ENCODE results near the gene EPS8.
"Not testable (repeated sequence)": the region's sequence is repeated elsewhere in the genome, so short reads cannot be mapped to it uniquely, and the experiment has no call there.

Gene EPS8

DNA sequence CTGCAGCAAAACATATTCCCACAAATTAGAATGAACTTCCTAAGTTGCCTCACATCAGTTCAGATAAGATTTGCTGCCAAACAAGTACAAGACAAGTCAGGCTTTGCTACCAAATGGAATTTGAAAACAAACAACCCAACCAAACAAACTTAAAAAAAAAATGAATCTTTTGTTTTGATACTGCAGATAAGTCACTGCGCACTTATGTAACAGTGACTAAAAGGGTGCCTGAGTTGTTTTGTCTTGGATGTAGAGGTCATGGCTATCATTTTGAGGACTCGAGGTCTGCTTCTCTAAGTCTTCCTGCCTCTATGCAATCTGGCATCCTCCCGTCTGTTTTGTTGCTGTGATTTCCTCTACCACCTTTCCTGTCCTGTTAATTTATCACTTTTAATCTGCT lies 11.1 kb upstream of the EPS8 start:
- no peak for DNase-seq (ENCODE audit: low read depth in 2 of 3, low spot score in 1 of 3)

DNA sequence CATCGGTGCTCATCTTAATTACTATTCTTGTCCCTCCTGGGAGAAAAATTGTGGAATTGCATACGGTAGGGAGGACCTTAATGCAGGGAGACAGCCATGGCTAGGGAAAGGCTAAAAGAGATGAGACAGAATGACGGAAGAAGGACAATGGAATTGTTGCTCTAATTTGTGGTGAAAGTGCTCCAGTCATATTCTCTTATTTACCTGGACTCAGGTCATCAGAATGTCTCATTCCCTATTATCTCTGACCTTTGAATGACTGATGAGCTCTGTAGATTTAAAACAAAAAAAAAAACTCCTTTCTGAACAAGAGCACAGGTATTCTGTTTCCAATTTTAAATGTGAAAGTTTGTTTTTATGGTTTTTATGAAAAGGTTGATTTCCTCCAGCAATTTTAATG lies 8.6 kb upstream of the EPS8 start:
- no peak for DNase-seq (ENCODE audit: low read depth in 2 of 3, low spot score in 1 of 3)

DNA sequence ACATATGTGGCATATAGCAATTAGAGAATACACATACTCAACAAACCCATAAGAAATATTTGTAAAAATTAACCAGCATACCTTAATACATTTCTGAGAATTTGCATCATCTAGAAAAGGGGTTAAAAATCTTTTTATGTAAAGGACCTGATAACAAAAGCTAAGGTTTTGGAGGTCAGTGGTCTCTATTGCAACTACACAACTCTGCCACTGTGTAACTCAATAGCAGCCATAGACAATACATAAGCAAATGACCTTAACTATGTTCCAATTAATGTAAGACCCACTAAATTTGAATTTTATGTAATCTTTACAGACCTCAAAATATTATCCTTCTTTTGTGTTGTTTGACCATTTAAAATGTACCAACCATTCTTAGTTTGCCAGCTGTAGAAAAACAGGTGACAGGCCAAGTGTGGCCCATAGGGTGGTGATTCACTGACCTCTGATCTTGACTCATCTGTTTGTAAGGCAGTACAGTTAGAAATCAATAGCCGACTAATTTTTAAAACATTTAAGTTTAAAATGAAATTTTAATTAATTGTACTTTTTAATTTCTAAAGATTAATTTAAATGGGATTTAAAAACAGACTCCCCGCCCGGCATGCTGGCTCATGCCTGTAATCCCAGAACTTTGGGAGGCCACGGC lies 7.4 kb upstream of the EPS8 start:
- DNase-seq (ENCODE audit: low read depth in 2 of 3, low spot score in 1 of 3): no peak

DNA sequence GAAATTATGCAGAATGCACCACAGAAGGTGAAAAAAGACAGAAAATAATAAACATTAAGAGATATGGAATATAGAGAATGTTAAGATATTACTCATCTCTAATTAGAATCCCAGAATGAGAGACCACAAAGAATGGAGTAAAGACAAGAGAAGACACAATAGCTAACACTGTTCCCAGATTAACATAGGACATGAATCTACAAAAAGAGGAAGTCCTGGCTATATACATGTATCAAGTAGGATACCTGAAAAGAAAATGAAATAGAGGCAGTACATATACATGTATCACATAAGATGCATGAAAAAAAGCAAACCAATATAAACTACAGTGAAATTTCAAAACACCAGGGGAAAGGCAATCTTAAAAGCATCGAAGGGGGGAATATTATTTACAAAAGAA lies 5.6 kb upstream of the EPS8 start:
- DNase-seq (ENCODE audit: low read depth in 2 of 3, low spot score in 1 of 3): no peak

DNA sequence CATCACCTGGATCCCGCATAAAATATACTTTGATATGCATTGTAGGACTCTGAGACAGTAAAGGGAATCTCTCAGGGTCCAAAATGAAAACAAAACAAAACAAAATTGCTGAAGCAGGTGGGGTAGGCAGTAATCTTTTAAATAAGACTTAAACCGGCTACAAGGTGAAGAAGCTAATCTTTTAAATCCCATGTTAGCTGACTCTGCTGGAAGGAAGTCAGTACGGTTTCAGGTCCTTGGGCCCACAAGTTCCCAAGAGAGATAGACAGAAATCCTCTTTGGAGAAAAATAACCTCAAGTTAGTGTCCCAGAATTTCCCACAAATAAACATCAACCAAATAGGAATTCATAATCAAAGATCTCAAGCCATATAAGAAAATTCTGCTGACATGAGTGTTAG lies 5.0 kb upstream of the EPS8 start:
- no peak for DNase-seq (ENCODE audit: low read depth in 2 of 3, low spot score in 1 of 3)

DNA sequence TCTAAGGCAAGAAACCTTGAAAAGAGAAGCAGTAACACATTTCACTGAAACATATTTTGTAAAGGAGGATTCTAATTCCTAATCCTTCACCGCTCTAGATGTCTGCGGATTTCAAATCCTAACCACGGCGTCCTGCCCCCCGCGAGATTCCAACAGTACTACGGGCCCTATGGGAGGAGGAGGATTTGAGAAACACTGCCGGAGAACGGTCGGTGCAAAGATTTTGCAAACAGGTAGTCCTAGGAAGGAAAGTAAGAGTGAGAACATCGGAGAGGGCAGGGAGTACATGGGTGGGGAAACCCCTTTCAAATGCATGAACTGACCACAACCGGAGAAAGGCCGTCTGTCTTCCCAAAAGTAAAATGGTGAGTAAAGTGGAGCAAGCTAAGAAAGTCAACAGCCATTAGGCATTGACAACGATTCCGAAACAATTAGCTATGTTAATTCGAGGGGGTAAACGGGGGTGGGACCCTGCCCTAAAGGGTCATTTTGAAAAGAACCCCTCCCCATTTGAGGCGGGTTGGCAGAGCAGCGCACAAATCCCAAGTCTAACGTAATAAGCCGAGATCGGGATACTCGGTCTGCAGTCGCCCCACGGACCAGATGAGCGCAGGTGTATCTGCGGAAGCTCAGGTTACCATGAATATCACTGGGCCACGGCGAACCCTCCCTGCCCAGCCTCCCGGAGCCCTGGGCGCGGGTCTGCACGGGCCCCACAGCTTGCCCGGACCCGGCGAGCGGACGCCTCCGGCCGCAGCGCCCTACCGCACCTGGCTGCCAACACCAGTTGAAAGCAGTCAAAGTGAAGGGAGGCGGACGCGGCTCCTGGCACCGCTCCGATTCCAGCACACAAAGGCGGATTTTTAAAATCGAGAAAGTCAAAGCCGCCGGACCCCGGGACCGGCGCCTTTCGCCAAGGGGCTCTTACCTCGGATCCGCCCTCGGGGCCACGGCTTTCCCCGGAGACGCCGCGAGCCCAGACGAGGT lies 662 bp downstream of the EPS8 start:
- DNase-seq (ENCODE audit: low read depth in 2 of 3, low spot score in 1 of 3): no peak

DNA sequence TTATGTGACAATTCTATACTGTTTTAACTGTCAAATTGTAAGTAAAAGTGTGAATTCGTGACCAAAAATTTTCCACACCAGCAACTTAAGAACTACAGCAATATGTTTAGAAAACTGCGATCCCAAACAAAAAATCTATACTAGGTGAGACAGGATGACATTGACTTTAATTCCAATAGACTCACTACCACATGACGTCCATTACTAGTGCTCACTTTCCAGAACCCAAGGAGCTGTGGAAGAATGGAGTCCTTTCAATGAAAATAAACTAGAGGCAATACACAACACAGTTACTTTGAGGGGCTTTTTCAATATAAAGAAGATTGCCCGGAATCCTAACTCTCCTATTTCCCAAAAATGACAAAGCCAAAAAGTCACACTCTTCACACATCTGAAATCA lies 1.4 kb downstream of the EPS8 start:
- no peak for DNase-seq (ENCODE audit: low read depth in 2 of 3, low spot score in 1 of 3)

DNA sequence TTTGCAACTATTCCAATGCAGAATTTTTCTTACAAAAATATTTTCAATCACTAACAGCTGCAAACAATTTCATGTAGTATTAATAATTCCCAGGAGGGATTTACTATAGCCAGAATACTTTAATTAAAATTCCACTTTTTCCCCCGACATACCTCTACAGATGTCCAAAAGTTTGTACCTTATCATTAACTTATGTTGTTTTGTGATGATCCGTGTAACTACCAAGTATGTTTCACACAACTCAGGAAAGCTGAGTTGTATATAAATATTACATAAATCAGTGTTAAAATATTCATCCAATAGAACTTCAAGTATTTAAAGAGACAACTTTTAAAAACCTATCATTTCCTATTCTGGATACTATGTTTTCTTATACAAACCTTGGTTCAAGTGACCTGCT lies 2.4 kb downstream of the EPS8 start:
- DNase-seq (ENCODE audit: low read depth in 2 of 3, low spot score in 1 of 3): no peak

DNA sequence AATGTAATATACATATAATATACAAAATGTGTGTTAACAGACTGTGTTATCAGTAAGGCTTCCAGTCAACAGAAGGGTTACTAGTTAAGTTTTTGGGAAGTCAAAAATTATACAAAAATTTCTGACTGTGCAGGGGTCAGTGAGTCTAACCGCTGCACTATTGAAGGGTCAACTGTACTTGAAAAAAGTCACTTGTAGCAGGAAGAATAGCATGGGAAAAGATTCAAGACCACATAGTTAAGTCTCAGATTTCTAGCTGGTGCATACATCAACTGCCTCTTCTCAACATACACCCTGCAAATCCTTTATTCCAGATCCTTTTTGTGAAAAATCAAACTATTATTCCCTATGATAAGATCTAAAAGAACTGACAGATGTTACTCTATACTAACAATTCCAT lies 5.9 kb downstream of the EPS8 start:
- DNase-seq (ENCODE audit: low read depth in 2 of 3, low spot score in 1 of 3): no peak

DNA sequence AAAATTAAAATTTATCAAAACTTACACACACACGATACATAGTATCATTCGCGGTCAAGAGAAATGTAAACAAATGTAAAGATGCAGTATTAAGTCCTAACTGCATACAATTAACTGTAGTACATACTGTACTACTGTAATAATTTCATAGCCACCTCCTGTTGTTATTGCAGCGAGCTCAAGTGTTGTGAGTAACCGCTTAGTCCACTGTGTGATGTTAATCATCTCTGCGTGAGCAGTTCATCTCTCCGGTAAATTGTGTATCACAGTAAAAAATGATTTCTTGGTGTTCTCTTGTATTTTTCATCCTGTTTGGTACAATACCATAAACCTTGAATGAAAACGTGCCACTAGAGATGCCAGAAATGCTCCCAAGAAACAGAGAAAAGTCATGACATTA lies 6.5 kb downstream of the EPS8 start:
- DNase-seq (ENCODE audit: low read depth in 2 of 3, low spot score in 1 of 3): no peak

DNA sequence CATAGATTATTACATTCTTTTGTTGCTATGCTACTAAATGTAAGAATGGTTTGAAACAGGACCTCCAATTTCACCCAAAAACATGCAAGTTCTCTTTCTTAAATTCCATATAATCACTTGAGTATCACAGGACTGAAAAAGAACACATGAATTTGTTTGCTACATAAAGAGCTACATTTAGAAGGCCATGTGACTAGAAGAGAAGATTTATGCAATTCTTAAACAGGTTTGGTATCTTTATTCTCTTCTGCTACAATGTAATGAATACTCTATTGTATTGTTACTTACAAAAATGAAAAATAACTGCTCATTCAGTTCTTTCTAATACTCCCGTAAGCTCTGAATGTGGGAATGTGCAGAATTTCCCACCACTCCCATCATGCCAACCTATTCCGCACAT lies 9.3 kb downstream of the EPS8 start:
- no peak for DNase-seq (ENCODE audit: low read depth in 2 of 3, low spot score in 1 of 3)

DNA sequence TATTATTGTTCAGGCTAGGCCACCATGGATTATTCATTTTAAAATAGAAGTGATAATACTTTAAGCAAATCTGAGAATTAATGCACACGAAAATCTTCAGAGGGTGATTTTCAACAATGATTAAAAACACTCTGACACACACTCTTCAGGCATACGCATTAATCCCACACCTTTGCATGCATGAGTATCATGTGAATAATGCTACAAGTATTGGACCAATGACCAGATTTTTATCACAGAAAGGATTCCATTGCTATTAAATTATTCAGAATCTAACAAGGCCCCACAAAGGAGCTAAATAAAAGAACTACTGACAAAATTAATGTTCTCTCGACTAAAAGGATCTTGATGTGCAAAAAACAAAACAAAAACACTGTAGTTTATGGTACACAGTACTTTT lies 11.1 kb downstream of the EPS8 start:
- DNase-seq (ENCODE audit: low read depth in 2 of 3, low spot score in 1 of 3): no peak

DNA sequence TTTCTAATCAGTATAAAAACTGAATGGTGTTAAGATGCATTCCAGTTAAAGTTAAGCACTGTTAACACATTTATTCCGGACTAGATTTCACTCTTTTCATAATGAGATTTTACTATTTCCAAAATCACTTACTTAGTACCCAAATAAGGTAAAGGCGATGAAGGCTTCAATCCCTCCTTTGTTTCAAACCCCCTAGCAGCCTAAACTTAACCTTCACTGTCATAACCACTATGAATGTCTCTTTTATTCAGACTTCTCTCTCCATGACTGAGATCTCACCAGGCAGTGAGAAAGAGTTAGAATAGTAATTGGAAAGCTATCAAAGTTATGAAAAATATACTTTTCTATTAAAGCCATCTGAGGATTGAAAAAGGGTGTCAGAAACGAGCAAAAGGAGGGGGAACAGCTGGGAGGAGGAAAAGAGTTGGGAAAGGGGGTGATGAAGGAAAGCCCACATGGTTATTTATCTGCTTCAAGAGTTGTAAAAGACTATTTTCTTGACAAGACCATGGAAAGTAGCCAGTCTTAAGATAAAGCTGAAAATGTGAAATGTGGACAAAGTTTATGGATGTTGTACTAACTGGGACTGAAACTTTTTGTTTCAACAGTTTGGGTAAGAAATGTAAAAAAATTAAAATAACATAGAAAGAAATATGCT lies 11.7 kb downstream of the EPS8 start:
- DNase-seq (ENCODE audit: low read depth in 2 of 3, low spot score in 1 of 3): no peak

DNA sequence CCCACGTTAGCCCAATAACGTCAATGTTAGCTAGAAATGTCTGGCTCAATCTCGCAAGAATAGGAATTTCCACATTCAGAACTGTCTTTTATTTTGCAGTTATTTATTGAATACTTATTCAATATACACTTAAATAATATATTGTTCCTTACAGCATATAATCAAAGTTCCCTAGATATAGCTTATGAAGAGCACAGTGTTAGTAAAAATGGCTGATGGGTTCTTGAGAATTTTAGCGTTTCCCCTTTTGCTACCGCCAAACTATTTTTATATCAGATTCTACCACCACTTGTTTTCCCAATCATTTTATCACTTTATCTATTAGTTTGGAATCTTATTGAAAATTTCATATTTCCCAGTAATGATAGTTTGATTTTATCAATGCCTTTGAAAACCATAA lies 12.7 kb downstream of the EPS8 start:
- DNase-seq (ENCODE audit: low read depth in 2 of 3, low spot score in 1 of 3): no peak

DNA sequence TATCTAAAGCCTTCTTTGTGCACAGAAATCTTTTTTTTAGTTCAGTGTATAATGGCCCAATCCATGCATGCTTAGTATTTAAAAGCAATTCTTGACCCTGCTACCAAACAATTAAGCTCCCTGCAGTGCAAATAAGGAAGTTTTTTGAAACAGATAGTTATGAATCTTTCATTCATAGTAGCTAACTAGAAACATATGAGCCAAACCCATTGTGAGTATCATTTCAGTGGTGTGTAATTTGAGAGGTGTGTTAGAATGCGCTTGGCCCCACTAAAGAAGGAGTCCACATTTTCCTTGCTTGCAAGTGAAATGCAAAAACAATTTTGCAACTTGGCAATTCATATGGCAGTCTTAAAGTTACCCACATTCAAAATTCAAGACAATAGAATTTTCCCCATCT lies 14.4 kb downstream of the EPS8 start:
- no peak for DNase-seq (ENCODE audit: low read depth in 2 of 3, low spot score in 1 of 3)

DNA sequence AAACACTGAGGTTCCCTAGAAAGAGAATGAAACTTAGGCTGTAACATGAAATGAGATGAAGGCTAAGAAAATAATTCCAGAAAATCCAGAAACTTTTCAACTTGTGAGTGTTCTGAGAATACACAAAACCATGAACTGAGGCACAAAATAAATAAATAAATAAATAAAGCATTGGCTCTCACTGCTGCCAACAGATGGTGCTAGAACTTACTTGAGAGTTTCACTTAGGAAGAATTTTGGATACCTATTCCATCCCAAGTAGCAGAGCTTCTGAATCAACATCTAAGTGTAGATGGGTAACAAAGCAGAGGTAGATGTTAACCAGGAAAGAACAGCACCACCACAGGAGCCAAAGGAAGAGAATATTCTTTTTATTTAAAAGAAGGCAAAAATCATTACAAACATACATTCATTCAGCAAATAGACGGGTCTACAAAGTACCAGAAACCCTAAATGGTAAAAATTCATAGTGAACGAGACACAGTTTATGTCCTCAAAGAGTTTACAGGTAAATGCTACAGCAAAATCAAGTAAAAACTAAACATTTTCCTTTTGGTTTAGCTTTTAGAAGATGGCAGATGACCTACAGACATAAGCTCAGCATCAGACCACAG lies 16.7 kb downstream of the EPS8 start:
- no peak for DNase-seq (ENCODE audit: low read depth in 2 of 3, low spot score in 1 of 3)

DNA sequence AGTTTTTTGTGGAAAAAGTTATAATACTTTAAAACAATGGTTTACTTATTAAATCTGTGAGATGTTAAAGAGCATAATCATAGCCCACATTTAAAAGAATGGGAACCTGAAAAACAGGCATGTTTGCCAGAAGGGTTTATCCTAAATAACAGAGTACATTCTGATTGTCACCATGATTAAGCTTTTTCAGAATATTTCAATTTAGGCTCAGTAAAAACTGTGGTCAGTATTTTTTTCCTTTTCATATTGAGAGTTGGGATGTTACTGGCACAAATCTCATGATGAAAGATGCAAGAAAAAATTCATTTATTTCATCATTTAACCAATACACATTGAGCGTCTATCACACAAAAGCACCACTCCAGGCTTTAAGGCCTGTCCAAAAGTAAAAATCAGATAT lies 18.6 kb downstream of the EPS8 start:
- DNase-seq (ENCODE audit: low read depth in 2 of 3, low spot score in 1 of 3): no peak

DNA sequence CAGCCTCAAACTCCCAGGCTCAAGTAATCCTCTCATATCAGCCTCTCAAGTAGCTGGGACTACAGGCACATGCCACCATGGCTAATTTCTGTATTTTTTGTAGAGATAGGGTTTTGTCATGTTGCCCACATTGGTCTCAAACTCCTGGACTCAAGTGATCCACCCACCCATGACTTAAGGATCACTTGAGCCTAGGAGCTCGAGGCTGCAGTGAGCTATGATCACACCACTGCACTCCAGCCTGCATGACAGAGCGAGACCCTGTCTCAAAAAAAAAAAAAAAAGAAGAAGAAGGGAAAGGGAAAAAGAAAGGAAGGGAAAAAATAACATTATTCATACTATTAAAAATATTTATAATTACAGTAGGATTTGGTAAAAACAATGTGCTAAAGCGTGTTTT lies 19.2 kb downstream of the EPS8 start:
- no peak for DNase-seq (ENCODE audit: low read depth in 2 of 3, low spot score in 1 of 3)

DNA sequence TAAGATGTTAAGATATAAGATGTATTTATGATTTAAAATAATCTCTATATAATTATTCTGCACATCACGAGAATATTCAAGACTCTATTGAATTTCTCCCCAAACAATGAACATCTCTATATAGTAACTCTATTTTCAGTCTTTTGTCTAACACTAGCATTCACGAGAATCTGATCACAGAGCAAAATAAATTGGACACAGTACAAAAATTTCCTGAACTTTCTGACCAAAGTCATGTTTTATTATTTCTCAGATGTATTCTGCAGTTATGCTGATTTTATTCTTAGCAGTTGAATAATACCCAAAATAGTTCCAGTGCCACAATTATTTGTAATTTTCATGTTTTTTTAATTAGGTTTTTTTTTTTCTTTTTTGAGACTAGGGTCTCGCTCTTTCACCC lies 19.6 kb downstream of the EPS8 start:
- DNase-seq (ENCODE audit: low read depth in 2 of 3, low spot score in 1 of 3): no peak

DNA sequence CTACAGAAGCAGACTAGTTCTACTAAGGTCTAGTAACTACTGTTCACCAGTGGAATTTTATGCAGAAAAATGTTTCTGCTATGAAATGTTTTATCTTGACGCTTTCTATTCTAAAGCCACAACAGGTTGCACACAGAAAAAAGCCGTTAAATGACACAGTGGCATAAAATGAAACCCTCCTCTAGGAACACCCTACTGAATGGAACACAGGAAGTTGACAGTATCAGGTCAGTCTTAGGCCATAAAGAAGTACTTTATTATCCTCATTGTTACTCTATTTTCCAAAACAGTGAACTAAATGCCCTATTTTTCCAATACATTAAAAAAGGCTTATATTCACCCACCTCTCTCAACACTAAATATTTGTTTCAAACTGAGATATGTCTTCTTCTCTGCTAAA lies 21.9 kb downstream of the EPS8 start:
- no peak for DNase-seq (ENCODE audit: low read depth in 2 of 3, low spot score in 1 of 3)

DNA sequence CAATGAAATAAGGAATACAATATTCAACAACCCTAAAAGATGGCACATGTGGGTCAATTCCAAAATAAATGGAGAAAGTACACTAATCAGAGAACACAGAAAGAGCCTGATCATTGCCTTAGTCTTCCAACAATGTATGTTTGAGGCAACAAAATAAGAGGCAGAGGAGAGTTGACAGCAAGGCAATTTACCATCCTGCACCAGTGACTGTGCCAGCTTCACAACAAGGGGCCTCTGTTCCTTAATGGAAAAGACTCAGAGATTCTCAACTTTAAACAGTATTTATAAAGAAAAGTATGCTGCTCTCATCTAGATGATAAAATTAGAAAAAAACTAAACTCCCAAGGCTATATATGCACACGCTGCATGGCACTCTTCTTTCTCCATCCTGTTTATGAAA lies 25.9 kb downstream of the EPS8 start:
- DNase-seq (ENCODE audit: low read depth in 2 of 3, low spot score in 1 of 3): no peak

DNA sequence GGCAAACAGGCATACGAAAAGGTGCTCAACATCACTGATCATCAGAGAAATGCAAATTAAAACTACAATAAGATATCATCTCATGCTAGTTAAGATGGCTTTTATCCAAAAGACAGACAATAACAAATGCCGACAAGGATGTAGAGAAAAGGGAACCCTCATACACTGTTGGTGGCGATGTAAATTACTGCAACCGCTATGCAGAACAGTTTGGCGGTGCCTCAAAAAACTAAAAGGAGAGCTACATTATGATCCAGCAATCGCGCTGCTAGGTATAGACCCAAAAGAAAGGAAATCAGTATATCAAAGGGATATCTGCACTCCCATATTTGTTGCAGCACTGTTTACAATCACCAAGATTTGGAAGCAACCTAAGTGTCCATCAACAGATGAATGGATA lies 27.0 kb downstream of the EPS8 start:
- not testable (repeated sequence) for DNase-seq (ENCODE audit: low read depth in 2 of 3, low spot score in 1 of 3)
